ENCODE data around the gene C2orf69.

DNA sequence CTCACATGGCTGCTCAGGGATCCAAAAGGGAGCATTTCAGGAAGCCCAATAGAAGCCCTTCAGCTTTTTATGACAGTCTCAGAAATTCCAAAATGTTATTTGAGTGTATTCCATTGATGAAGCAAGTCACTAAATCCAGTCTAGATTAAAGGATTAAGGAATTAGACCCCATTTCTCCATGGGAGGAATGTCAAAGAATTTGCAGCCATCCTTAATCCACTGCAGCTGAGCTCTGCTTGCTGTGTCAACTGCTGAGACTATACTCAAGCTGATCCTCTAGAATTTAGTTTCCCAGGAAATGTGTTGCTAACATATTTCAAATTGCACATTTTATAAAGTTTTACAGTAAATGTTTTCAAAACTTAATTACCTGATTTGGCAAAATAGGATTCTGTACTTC, 28.4 kb upstream of the C2orf69 start:
- TF ChIP-seq, protein P1, sequence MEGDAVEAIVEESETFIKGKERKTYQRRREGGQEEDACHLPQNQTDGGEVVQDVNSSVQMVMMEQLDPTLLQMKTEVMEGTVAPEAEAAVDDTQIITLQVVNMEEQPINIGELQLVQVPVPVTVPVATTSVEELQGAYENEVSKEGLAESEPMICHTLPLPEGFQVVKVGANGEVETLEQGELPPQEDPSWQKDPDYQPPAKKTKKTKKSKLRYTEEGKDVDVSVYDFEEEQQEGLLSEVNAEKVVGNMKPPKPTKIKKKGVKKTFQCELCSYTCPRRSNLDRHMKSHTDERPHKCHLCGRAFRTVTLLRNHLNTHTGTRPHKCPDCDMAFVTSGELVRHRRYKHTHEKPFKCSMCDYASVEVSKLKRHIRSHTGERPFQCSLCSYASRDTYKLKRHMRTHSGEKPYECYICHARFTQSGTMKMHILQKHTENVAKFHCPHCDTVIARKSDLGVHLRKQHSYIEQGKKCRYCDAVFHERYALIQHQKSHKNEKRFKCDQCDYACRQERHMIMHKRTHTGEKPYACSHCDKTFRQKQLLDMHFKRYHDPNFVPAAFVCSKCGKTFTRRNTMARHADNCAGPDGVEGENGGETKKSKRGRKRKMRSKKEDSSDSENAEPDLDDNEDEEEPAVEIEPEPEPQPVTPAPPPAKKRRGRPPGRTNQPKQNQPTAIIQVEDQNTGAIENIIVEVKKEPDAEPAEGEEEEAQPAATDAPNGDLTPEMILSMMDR (conservative IDR thresholded peaks at IDR 0.05 in 1 of 2, IDR thresholded peaks at IDR 0.05 in 1 of 2; ENCODE audit: low read depth in 1 of 2, low read length in 2 of 2): no peak
- no peak for TF ChIP-seq EZH2 (IDR thresholded peaks at IDR 0.05; ENCODE audit: low read length, missing control alignments)
